CD8-positive, alpha-beta memory T cell (primary cell): ENCODE results near the gene DMP1. TPM values are rescaled to one million over a fixed set of nuclear protein-coding genes. Genes with fewer than 3 reads are reported as not detected.

Source experiments
- CTCF ChIA-PET: fragments of 350-600 bp; sonication (Branson Sonifier 250); formaldehyde crosslinking; loops from one replicate; lab custom pipeline; 2021; ENCODE audit warnings: antibody characterized with exemption; lab: Charles Lee
- POLR2A ChIA-PET: fragments of 350-600 bp; sonication (Branson Sonifier 250); formaldehyde crosslinking; loops from one replicate; lab custom pipeline; 2021; ENCODE audit warnings: antibody characterized with exemption; lab: Charles Lee
- DNase-seq, 5 donors: peaks; one replicate each; pipeline versions ENCODE4 v3.0.0 to v3.0.0-alpha.2; 2020 to 2022; ENCODE audit warnings: mixed read lengths in 1 of 5
- H3K27ac ChIP-seq: one replicate; pipeline ENCODE4 v1.7.0; 2013; ENCODE audit warnings: low read depth, mild to moderate bottlenecking, low read length, moderate library complexity
- H3K27me3 ChIP-seq: 2 replicates; pipeline ENCODE4 v1.7.0; 2013; ENCODE audit warnings: low read length, mild to moderate bottlenecking; ENCODE audit not compliant: insufficient read depth, poor library complexity, severe bottlenecking
- H3K36me3 ChIP-seq: 2 replicates; pipeline ENCODE4 v1.7.0; 2013; ENCODE audit warnings: mild to moderate bottlenecking, low read length, moderate library complexity; ENCODE audit not compliant: insufficient read depth
- H3K4me1 ChIP-seq: 2 replicates; pipeline ENCODE4 v1.7.0; 2013; ENCODE audit warnings: mild to moderate bottlenecking, low read length, moderate library complexity; ENCODE audit not compliant: insufficient read depth
- H3K4me3 ChIP-seq: 2 replicates; pipeline ENCODE4 v1.7.0; 2013; ENCODE audit warnings: mild to moderate bottlenecking, low read length
- H3K9me3 ChIP-seq: 2 replicates; pipeline ENCODE4 v1.7.0; 2013; ENCODE audit warnings: mild to moderate bottlenecking, low read length
- H3K27ac Mint-ChIP-seq, 8 donors: one replicate each; pipeline ENCODE4 v1.8.0; 2020 to 2021; ENCODE audit warnings: mixed read lengths in 8 of 8, mild to moderate bottlenecking in 6 of 8, inconsistent platforms in 3 of 8, moderate library complexity in 3 of 8
- H3K27me3 Mint-ChIP-seq, 2 donors: one replicate each; pipeline ENCODE4 v1.8.0; 2020 to 2021; ENCODE audit warnings: mixed read lengths in 2 of 2, mild to moderate bottlenecking in 1 of 2, moderate library complexity in 1 of 2
- H3K36me3 Mint-ChIP-seq, 3 donors: one replicate each; pipeline ENCODE4 v1.8.0; 2020 to 2021; ENCODE audit warnings: mixed read lengths in 3 of 3, inconsistent platforms in 1 of 3, mild to moderate bottlenecking in 1 of 3
- H3K4me1 Mint-ChIP-seq, 3 donors: one replicate each; pipeline ENCODE4 v1.8.0; 2020 to 2021; ENCODE audit warnings: mixed read lengths in 3 of 3, inconsistent platforms in 1 of 3, mild to moderate bottlenecking in 1 of 3
- H3K4me3 Mint-ChIP-seq, 7 donors: one replicate each; pipeline ENCODE4 v1.8.0; 2020 to 2021; ENCODE audit warnings: mixed read lengths in 7 of 7, mild to moderate bottlenecking in 6 of 7, moderate library complexity in 4 of 7, inconsistent platforms in 2 of 7
- H3K9me3 Mint-ChIP-seq, 5 donors: one replicate each; pipeline ENCODE4 v1.8.0; 2020 to 2022; ENCODE audit warnings: mixed read lengths in 5 of 5, mild to moderate bottlenecking in 3 of 5, moderate library complexity in 2 of 5, inconsistent platforms in 1 of 5
- polyA plus RNA-seq: library from polyadenylated mRNA; unstranded; fragments of 300-500 nt; fragmentation: Illumina TruSeq; gene quantifications from one replicate; pipeline ENCODE4 v1.2.3, GENCODE V29; 2021
- total RNA-seq, 2 experiments: library from RNA; stranded (reverse); gene quantifications; one replicate each; pipeline ENCODE4 v1.2.3, GENCODE V29; 2021

The DMP1 gene, protein sequence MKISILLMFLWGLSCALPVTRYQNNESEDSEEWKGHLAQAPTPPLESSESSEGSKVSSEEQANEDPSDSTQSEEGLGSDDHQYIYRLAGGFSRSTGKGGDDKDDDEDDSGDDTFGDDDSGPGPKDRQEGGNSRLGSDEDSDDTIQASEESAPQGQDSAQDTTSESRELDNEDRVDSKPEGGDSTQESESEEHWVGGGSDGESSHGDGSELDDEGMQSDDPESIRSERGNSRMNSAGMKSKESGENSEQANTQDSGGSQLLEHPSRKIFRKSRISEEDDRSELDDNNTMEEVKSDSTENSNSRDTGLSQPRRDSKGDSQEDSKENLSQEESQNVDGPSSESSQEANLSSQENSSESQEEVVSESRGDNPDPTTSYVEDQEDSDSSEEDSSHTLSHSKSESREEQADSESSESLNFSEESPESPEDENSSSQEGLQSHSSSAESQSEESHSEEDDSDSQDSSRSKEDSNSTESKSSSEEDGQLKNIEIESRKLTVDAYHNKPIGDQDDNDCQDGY
- not detected for total RNA-seq
- not detected for polyA plus RNA-seq

DNA sequence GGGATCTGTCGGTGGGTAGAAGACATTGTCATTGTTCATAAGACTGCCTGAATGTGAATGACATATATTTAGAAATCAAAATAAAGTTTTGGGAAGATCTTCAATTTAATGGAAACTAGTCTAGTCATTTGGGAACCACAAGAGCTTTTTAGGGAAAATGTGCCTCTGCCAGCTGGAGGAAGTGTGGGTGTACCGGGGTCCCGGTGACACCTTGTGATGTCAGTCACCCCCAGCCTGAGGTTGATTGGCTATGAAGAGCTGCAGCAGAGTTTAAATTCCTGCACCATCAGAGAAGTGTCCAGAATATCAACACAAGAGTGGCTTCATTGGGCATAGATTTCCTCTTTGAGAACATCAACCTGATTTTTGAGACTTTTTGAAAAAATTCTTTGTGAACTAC lies at the start of gene DMP1:
DMP1 (plus strand) TSS at position 301 of the 400 bp plus-strand sequence. CDS start 6,213 bp downstream, outside the sequence.
- H3K36me3 ChIP-seq: no peaks in the 10 kb centered on the region
- H3K9me3 Mint-ChIP-seq: no peaks in the 10 kb centered on the region
- ChIA-PET POLR2A (no interaction called here), CTCF (no interaction called here)
- no peak within 1 kb of the TSS for H3K4me3 ChIP-seq
- no peak within 1 kb of the TSS for H3K4me3 Mint-ChIP-seq
- no peaks in the 10 kb centered on the region for H3K9me3 ChIP-seq
- no peaks in the 10 kb centered on the region for H3K27me3 ChIP-seq
- H3K4me1 Mint-ChIP-seq: no peaks in the 10 kb centered on the region
- no peak for DNase-seq
- no peak within 1 kb of the TSS for H3K27ac ChIP-seq
- H3K27me3 Mint-ChIP-seq: peaks cover 2 to 32% of the 10 kb centered on the region in 2 donors
- no peak within 1 kb of the TSS for H3K27ac Mint-ChIP-seq
- H3K36me3 Mint-ChIP-seq: no peaks in the 10 kb centered on the region
- no peaks in the 10 kb centered on the region for H3K4me1 ChIP-seq

DNA sequence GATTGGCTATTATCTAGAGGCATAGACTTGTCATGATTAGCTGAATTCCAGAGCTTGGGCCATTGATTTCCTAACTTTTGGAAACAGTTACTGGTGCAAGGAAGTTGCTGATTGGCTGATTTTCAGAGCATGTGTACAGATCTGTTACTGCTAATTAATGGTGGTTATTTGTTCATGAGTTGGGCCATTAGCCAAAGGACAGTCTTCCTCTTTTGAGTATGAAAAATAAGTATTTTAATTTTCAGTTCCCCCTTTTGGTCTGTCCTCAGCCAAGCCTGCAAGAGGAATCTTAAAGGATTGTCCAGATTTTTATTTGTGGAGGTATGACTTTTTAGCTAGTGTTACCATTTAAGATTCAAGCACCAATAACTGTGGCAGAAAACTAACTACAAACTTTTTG lies 48.7 kb upstream of the DMP1 start:
- peaks cover 8 to 20% of the 10 kb centered on the region in 2 donors for H3K27me3 Mint-ChIP-seq
- no peaks in the 10 kb centered on the region for H3K27me3 ChIP-seq
- H3K27ac Mint-ChIP-seq: no peak overlapping the region
- no peaks in the 10 kb centered on the region for H3K4me1 Mint-ChIP-seq
- H3K4me3 ChIP-seq: no peak overlapping the region
- ChIA-PET POLR2A (no interaction called here), CTCF (no interaction called here)
- no peak overlapping the region for H3K4me3 Mint-ChIP-seq
- H3K36me3 ChIP-seq: no peaks in the 10 kb centered on the region
- no peak for DNase-seq
- H3K36me3 Mint-ChIP-seq: no peaks in the 10 kb centered on the region
- H3K9me3 ChIP-seq: no peaks in the 10 kb centered on the region
- H3K9me3 Mint-ChIP-seq: peaks cover 0 to 2% (median 0%) of the 10 kb centered on the region in 5 donors
- no peaks in the 10 kb centered on the region for H3K4me1 ChIP-seq
- no peak overlapping the region for H3K27ac ChIP-seq

DNA sequence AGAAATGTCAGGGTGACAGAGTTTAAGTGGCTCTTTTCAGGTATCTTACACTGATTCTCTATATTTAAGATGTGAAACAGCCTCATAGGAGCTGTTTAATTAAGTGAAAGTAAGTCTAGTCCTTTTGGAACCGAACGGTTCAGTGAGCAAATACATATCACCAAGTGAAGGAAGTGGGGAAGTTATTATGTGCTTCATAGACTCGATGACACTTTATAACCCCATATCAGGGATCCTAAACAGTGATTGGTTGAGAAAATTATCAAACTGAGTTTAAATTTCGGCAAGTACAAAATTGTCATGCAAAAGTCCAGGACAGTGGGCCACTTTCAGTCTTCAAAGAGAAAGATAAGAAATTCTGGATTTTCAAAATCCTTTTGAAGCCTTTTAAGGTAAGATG lies 41.9 kb upstream of the DMP1 start, which contains the start of gene DSPP:
DSPP (plus strand) TSS at position 301 of the 400 bp plus-strand sequence. CDS start 2,380 bp downstream, outside the sequence.
- Histone ChIP-seq H3K4me3 (no peak within 1 kb of the TSS), H3K27me3 (no peaks in the 10 kb centered on the region), H3K36me3 (no peaks in the 10 kb centered on the region), H3K4me1 (no peaks in the 10 kb centered on the region), H3K9me3 (no peaks in the 10 kb centered on the region), H3K27ac (no peak within 1 kb of the TSS)
- ChIA-PET POLR2A (interaction anchor here (0.5 kb wide), 1 partner anchor 355 kb away, joined by 3 read pairs; no protein-coding TSS in a partner anchor), CTCF (no interaction called here)
- H3K4me1 Mint-ChIP-seq: no peaks in the 10 kb centered on the region
- peaks cover 0 to 2% (median 0%) of the 10 kb centered on the region in 5 donors for H3K9me3 Mint-ChIP-seq
- H3K27me3 Mint-ChIP-seq: peaks cover 0 to 7% of the 10 kb centered on the region in 2 donors
- no peak within 1 kb of the TSS for H3K27ac Mint-ChIP-seq
- no peak for DNase-seq
- no peaks in the 10 kb centered on the region for H3K36me3 Mint-ChIP-seq
- H3K4me3 Mint-ChIP-seq: no peak within 1 kb of the TSS

GRCh38 chr4:87614292-87614890 lies 35.7 kb upstream of the DMP1 start:
- Mint-ChIP-seq H3K27me3 (peaks cover 4 to 6% of the 10 kb centered on the region in 2 donors), H3K36me3 (no peaks in the 10 kb centered on the region), H3K27ac (no peak overlapping the region), H3K4me3 (no peak overlapping the region), H3K9me3 (no peaks in the 10 kb centered on the region), H3K4me1 (no peaks in the 10 kb centered on the region)
- H3K9me3 ChIP-seq: no peaks in the 10 kb centered on the region
- POLR2A ChIA-PET: no interaction called here
- CTCF ChIA-PET: no interaction called here
- H3K4me3 ChIP-seq: no peak overlapping the region
- no peaks in the 10 kb centered on the region for H3K36me3 ChIP-seq
- no peaks in the 10 kb centered on the region for H3K4me1 ChIP-seq
- no peaks in the 10 kb centered on the region for H3K27me3 ChIP-seq
- no peak overlapping the region for H3K27ac ChIP-seq
- no peak for DNase-seq

DNA sequence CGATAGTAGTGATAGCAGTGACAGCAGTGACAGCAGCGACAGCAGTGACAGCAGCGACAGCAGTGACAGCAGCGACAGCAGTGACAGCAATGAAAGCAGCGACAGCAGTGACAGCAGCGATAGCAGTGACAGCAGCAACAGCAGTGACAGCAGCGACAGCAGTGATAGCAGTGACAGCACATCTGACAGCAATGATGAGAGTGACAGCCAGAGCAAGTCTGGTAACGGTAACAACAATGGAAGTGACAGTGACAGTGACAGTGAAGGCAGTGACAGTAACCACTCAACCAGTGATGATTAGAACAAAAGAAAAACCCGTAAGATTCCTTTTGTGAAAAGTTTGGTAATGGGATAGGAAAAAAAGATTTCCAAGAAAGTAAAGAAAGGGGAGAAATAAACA lies 33.8 kb upstream of the DMP1 start:
- H3K4me1 ChIP-seq: no peaks in the 10 kb centered on the region
- DNase-seq: no peak
- no peaks in the 10 kb centered on the region for H3K9me3 ChIP-seq
- Mint-ChIP-seq H3K27me3 (peaks cover 4 to 6% of the 10 kb centered on the region in 2 donors), H3K9me3 (no peaks in the 10 kb centered on the region), H3K4me1 (no peaks in the 10 kb centered on the region), H3K36me3 (no peaks in the 10 kb centered on the region), H3K27ac (no peak overlapping the region), H3K4me3 (no peak overlapping the region)
- ChIA-PET POLR2A (no interaction called here), CTCF (no interaction called here)
- H3K27me3 ChIP-seq: no peaks in the 10 kb centered on the region
- no peaks in the 10 kb centered on the region for H3K36me3 ChIP-seq
- no peak overlapping the region for H3K27ac ChIP-seq
- H3K4me3 ChIP-seq: no peak overlapping the region

- H3K27ac ChIP-seq: no peak overlapping the region
- Mint-ChIP-seq H3K36me3 (no peaks in the 10 kb centered on the region), H3K27me3 (peaks cover 1 to 6% of the 10 kb centered on the region in 2 donors), H3K4me3 (no peak overlapping the region), H3K9me3 (peaks cover 0 to 3% (median 0%) of the 10 kb centered on the region in 5 donors), H3K4me1 (no peaks in the 10 kb centered on the region), H3K27ac (no peak overlapping the region)
- no peak for DNase-seq
- H3K9me3 ChIP-seq: no peaks in the 10 kb centered on the region
- H3K36me3 ChIP-seq: no peaks in the 10 kb centered on the region
- no peak overlapping the region for H3K4me3 ChIP-seq
- CTCF ChIA-PET: no interaction called here
- no peaks in the 10 kb centered on the region for H3K4me1 ChIP-seq
- POLR2A ChIA-PET: no interaction called here
- no peaks in the 10 kb centered on the region for H3K27me3 ChIP-seq
These were observed 30.0 kb upstream of the DMP1 start for GRCh38 chr4:87620086-87620485.

DNA sequence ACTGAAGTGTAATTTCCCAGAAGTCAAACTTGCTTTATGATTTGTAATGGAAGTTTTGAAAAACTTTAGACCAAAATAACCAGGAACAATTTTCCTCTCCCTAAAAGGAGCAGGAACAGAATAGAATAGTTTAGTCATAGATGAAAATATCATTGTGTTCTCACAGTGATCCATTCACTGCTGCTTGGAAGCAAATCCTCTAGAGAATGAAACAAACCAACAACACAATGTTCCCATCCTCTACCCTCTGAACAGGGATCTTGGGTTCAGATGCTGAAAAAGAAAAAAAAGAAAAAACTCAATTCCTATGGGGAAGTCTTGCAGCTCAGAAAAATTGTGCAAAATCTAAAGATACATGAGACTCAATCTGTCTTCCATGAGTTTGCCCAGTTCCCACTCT lies 29.6 kb upstream of the DMP1 start:
- Mint-ChIP-seq H3K4me1 (no peaks in the 10 kb centered on the region), H3K36me3 (no peaks in the 10 kb centered on the region), H3K4me3 (no peak overlapping the region), H3K27ac (no peak overlapping the region), H3K9me3 (peaks cover 0 to 3% (median 0%) of the 10 kb centered on the region in 5 donors), H3K27me3 (peaks cover 1 to 6% of the 10 kb centered on the region in 2 donors)
- Histone ChIP-seq H3K27ac (no peak overlapping the region), H3K27me3 (no peaks in the 10 kb centered on the region), H3K9me3 (no peaks in the 10 kb centered on the region), H3K36me3 (no peaks in the 10 kb centered on the region), H3K4me3 (no peak overlapping the region), H3K4me1 (no peaks in the 10 kb centered on the region)
- POLR2A ChIA-PET: no interaction called here
- CTCF ChIA-PET: no interaction called here
- no peak for DNase-seq

DNA sequence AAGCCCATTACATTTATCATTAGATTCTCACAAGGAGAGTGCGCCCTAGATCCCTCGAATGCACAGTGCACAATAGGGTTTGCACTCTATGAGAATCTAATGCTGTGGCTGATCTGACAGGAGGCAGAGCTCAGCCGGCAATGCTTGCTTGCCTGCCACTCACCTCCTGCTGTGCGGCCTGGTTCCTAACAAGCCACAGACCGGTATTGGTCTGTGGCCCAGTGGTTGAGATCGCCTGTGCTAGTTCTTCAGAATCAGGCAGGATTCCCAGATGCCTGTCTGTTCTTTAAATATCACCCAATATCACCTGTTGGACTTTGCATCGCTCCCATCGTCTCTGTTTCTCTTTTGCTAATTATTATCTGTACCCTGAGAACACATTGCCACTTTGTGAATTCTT lies 27.8 kb upstream of the DMP1 start:
- H3K36me3 ChIP-seq: no peaks in the 10 kb centered on the region
- no peaks in the 10 kb centered on the region for H3K9me3 ChIP-seq
- no peaks in the 10 kb centered on the region for H3K4me1 Mint-ChIP-seq
- H3K4me1 ChIP-seq: no peaks in the 10 kb centered on the region
- POLR2A ChIA-PET: no interaction called here
- peaks cover 3 to 6% of the 10 kb centered on the region in 2 donors for H3K27me3 Mint-ChIP-seq
- peaks cover 0 to 3% (median 0%) of the 10 kb centered on the region in 5 donors for H3K9me3 Mint-ChIP-seq
- H3K4me3 Mint-ChIP-seq: no peak overlapping the region
- H3K4me3 ChIP-seq: no peak overlapping the region
- no peak for DNase-seq
- H3K27me3 ChIP-seq: no peaks in the 10 kb centered on the region
- no peak overlapping the region for H3K27ac Mint-ChIP-seq
- H3K36me3 Mint-ChIP-seq: no peaks in the 10 kb centered on the region
- CTCF ChIA-PET: no interaction called here
- no peak overlapping the region for H3K27ac ChIP-seq
